CD1c-positive myeloid dendritic cell (primary cell): Measurements from ENCODE around the gene CTCFL.

ENCODE experiments used
- DNase-seq: peaks from one replicate; pipeline ENCODE4 v3.0.0-alpha.2; 2016; ENCODE audit errors: extremely low spot score

CTCFL gene

GRCh38 chr20:57464642-57465211, 60.2 kb downstream of the CTCFL start:
- peak; percentile 78 for DNase-seq

GRCh38 chr20:57462781-57463180, 62.2 kb downstream of the CTCFL start:
- no peak for DNase-seq

- no peak for DNase-seq
Observed at GRCh38 chr20:57461726-57462125, 63.2 kb downstream of the CTCFL start.

- DNase-seq: no peak
Observed at GRCh38 chr20:57460781-57461465, 64.0 kb downstream of the CTCFL start.

- DNase-seq: no peak
Observed at GRCh38 chr20:57459897-57460296, 65.0 kb downstream of the CTCFL start.

GRCh38 chr20:57459278-57459677, 65.7 kb downstream of the CTCFL start:
- no peak for DNase-seq

GRCh38 chr20:57458400-57459160, 66.4 kb downstream of the CTCFL start:
- peak; percentile 83 for DNase-seq

GRCh38 chr20:57457243-57458095, 67.5 kb downstream of the CTCFL start:
- no peak for DNase-seq

GRCh38 chr20:57456116-57456515, 68.8 kb downstream of the CTCFL start:
- DNase-seq: no peak

- DNase-seq: no peak
Observed at GRCh38 chr20:57455386-57455785, 69.6 kb downstream of the CTCFL start.

GRCh38 chr20:57451795-57452661, 72.9 kb downstream of the CTCFL start:
- peak; percentile 64 for DNase-seq

- DNase-seq: no peak
Observed at GRCh38 chr20:57451431-57451794, 73.5 kb downstream of the CTCFL start.

GRCh38 chr20:57450931-57451330, 74.0 kb downstream of the CTCFL start:
- no peak for DNase-seq

- peak; percentile 81 for DNase-seq
Observed at GRCh38 chr20:57450419-57450818, 74.5 kb downstream of the CTCFL start.

- no peak for DNase-seq
Observed at GRCh38 chr20:57449398-57450354, 75.3 kb downstream of the CTCFL start.

GRCh38 chr20:57448764-57449354, 76.1 kb downstream of the CTCFL start:
- DNase-seq: no peak
